Measurements from ENCODE around the gene VPS13D. TPM values are rescaled to one million over a fixed set of nuclear protein-coding genes. Genes with fewer than 3 reads are reported as not detected.

Gene VPS13D
- total and polyA plus RNA-seq, 2 of the 4 experiments (the other 2 are of a cell fraction): 9.0 to 16.3 TPM

GRCh38 chr1:12556957-12557935 lies 327.4 kb downstream of the VPS13D start:
- intact Hi-C loops (cut with micrococcal nuclease): loop anchor here (5.0 kb wide), 1 partner anchor 60 kb away; the partner anchor contains the start of gene DHRS3
- Histone ChIP-seq H3K14ac (replicated peaks; ENCODE audit: low read depth, low read length) (peak overlapping the region; percentile 83), H3K23ac (ENCODE audit: low read depth, low read length) (peak overlapping the region; percentile 76; the same call in 1 of the 2 replicates), H3K9ac (ENCODE audit: low read depth, low read length) (peak overlapping the region; percentile 41; the same call in 1 of the 2 replicates), H3K36me3 (ENCODE audit: control insufficient read depth, insufficient read depth, low read length) (no peaks in the 10 kb centered on the region), H4K91ac (ENCODE audit: insufficient read depth, low read depth, low read length) (peak overlapping the region; percentile 96), H2AK9ac (replicated peaks; ENCODE audit: low read depth, low read length, poor library complexity) (peak overlapping the region; percentile 84), H3K4me2 (ENCODE audit: low read depth, low read length) (no peak overlapping the region; the same call in 1 of the 2 replicates), H2BK120ac (ENCODE audit: low read depth, low read length) (peak overlapping the region; percentile 97), H3K4me1 (ENCODE audit: control insufficient read depth, insufficient read depth, low read length) (peaks cover 18% of the 10 kb centered on the region), H3K9me3 (ENCODE audit: control insufficient read depth, insufficient read depth, low read length) (peaks cover 2% of the 10 kb centered on the region; the same call in 1 of the 2 replicates), H2BK15ac (ENCODE audit: low read depth, low read length) (peak overlapping the region; percentile 82; the same call in 2 of the 3 replicates), H3K9me1 (ENCODE audit: insufficient read depth, low read length) (no peaks in the 10 kb centered on the region; the same call in 1 of the 2 replicates), H4K5ac (ENCODE audit: low read depth, low read length) (peak overlapping the region; percentile 93), H2AK5ac (ENCODE audit: low read depth, low read length) (peak overlapping the region; percentile 55; the same call in 1 of the 2 replicates), H3K56ac (ENCODE audit: extremely low read depth, insufficient read depth, low read length) (peak overlapping the region; percentile 43; the same call in 1 of the 2 replicates), H3K18ac (ENCODE audit: low read depth, low read length) (peak overlapping the region; percentile 95), H4K20me1 (ENCODE audit: insufficient read depth, low read length) (no peaks in the 10 kb centered on the region), H3K27me3 (ENCODE audit: control insufficient read depth, insufficient read depth, low read length) (no peaks in the 10 kb centered on the region), H2BK5ac (ENCODE audit: low read depth, low read length, poor library complexity, severe bottlenecking) (peak overlapping the region; percentile 94), H4K8ac (ENCODE audit: low read depth in 2 of 2, low read length in 2 of 2) (peak overlapping the region; percentile 23 to 89), H3K4ac (ENCODE audit: low read depth, low read length) (peak overlapping the region; percentile 94), H2AFZ (replicated peaks; ENCODE audit: low read length, poor library complexity) (peak overlapping the region; percentile 78), H3K27ac (ENCODE audit: insufficient read depth, low read length) (peak overlapping the region; percentile 94), H2BK20ac (ENCODE audit: low read depth, low read length) (peak overlapping the region; percentile 86), H3K79me1 (ENCODE audit: low read depth in 1 of 2, low read length in 2 of 2) (no peaks in the 10 kb centered on the region), H3K4me3 (ENCODE audit: insufficient read depth, low read depth, low read length) (no peak overlapping the region)
- ChIA-PET POLR2A (ENCODE audit: unreplicated experiment) (no interaction called here), CTCF (interaction anchor here (0.6 kb wide), 3 partner anchors 27 to 109 kb away, joined by 3 read pairs; no protein-coding TSS in a partner anchor)
- dilution Hi-C loops (cut with HindIII; ENCODE audit: low sequenced_read_pairs, unreplicated experiment): no loop called here
- TF ChIP-seq CTCF (conservative IDR thresholded peaks at IDR 0.05; ENCODE audit: low read depth, low read length) (no peak), CEBPB (IDR thresholded peaks at IDR 0.05; ENCODE audit: low read depth, low read length) (peak; percentile 83), MXI1 (IDR thresholded peaks at IDR 0.05; ENCODE audit: borderline replicate concordance, low read depth, low read length) (no peak)
- ATAC-seq (ENCODE audit: low read depth): no peak
- DNase-seq: peak; percentile 37
- in situ Hi-C loops (cut with MboI; ENCODE audit: low sequenced_read_pairs): loop anchor here (10.0 kb wide), 1 partner anchor 58 kb away; the partner anchor contains the start of gene DHRS3
- 90% methylated on average over 10 of the region's 17 CpGs; no CpG with 5 or more reads in 1 of the 2 experiments for WGBS, 2 experiments (ENCODE audit: extremely low coverage in 2 of 2, insufficient read length in 1 of 2)
- no TSS peak for BruUV-seq (replicated peaks)
